Adrenal gland (tissue), 5 donors: ENCODE results near the gene GREM2.

Source experiments
- POLR2A ChIP-seq, 2 donors: fragments of 450-650 bp; IDR thresholded peaks; one replicate each; pipeline ENCODE4 v1.6.1; 2017; ENCODE audit warnings: antibody characterized with exemption in 2 of 2, mild to moderate bottlenecking in 2 of 2, moderate library complexity in 1 of 2
- TF ChIP-seq, protein P1 (sequence below), 6 experiments: fragments of 450-650 bp in 4 of 6; fragments of 200-600 bp in 2 of 6; sonication (generic) in 1 of 6; IDR thresholded peaks; 1 replicate in 5 of 6; 2 replicates in 1 of 6; pipeline versions ENCODE4 v1.5.1 to v1.8.0; 2016 to 2021; ENCODE audit warnings: antibody characterized with exemption in 6 of 6, mild to moderate bottlenecking in 2 of 6, moderate library complexity in 1 of 6
- donor health status: DM: no; HTN: no; CAD: no.

DNA sequence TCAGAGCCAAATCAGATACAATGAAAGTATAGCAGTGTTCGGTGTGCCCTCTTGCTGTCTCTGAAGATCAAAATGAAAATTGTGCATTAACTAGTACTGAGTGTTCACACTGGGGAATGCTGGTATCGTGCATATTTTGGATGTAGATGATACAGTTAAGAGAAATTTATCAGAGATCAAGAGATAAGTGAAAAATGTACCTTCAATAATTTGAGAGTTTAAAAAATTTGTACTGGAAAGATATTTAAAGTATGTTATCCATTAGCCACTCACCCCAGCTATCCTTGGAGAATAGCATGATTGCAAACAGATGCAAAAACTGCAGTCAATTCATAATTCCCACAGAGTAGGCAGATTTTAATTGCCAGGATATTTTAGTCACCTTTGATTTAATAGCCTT, 56.4 kb downstream of the GREM2 start:
- TF ChIP-seq POLR2A (IDR thresholded peaks at IDR 0.05): no peak
- TF ChIP-seq, protein P1, sequence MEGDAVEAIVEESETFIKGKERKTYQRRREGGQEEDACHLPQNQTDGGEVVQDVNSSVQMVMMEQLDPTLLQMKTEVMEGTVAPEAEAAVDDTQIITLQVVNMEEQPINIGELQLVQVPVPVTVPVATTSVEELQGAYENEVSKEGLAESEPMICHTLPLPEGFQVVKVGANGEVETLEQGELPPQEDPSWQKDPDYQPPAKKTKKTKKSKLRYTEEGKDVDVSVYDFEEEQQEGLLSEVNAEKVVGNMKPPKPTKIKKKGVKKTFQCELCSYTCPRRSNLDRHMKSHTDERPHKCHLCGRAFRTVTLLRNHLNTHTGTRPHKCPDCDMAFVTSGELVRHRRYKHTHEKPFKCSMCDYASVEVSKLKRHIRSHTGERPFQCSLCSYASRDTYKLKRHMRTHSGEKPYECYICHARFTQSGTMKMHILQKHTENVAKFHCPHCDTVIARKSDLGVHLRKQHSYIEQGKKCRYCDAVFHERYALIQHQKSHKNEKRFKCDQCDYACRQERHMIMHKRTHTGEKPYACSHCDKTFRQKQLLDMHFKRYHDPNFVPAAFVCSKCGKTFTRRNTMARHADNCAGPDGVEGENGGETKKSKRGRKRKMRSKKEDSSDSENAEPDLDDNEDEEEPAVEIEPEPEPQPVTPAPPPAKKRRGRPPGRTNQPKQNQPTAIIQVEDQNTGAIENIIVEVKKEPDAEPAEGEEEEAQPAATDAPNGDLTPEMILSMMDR (IDR thresholded peaks at IDR 0.05): no peak
